Glomerular endothelial cell (primary cell): Measurements from ENCODE around the gene FAM13C. TPM values are rescaled to one million over a fixed set of nuclear protein-coding genes. Genes with fewer than 3 reads are reported as not detected.

ENCODE experiments used
- DNase-seq: peaks from one replicate; pipeline ENCODE4 v3.0.0-alpha.2; 2011; ENCODE audit warnings: low read depth, low spot score; ENCODE audit errors: extremely low read depth
- total RNA-seq: library from RNA; depleted of rRNA; stranded (reverse); fragments of >200 nt; gene quantifications from 2 replicates; pipeline ENCODE4 v1.2.3, GENCODE V29; 2015

The FAM13C gene
- total RNA-seq, 1 donor from 2014 or later, result 6.5 TPM

GRCh38 chr10:59320355-59320754 lies 42.0 kb downstream of the FAM13C start:
- DNase-seq, result no peak

GRCh38 chr10:59319854-59320253 lies 42.5 kb downstream of the FAM13C start:
- no peak for DNase-seq

- no peak for DNase-seq
These were observed 45.3 kb downstream of the FAM13C start for GRCh38 chr10:59317066-59317465.

DNA sequence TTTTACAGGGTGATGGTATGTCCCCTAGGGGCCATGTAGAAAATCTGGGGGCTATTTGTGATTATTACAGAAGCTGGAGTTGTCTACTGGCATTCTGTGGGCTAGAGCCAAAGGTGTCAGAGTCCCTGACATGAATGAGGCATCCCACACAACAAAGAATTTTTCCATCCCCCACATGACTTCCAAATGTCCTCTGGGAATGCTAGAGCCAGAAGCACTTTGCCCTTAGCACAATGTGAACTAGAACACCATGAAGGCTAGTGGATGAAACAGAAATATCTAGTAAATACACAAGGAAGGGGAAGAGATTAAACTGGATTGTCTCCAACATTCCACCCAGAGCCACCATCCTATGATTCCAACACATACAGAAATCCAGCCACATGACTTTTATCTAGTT lies 46.9 kb downstream of the FAM13C start:
- no peak for DNase-seq

GRCh38 chr10:59314268-59314667 lies 48.1 kb downstream of the FAM13C start:
- no peak for DNase-seq

DNA sequence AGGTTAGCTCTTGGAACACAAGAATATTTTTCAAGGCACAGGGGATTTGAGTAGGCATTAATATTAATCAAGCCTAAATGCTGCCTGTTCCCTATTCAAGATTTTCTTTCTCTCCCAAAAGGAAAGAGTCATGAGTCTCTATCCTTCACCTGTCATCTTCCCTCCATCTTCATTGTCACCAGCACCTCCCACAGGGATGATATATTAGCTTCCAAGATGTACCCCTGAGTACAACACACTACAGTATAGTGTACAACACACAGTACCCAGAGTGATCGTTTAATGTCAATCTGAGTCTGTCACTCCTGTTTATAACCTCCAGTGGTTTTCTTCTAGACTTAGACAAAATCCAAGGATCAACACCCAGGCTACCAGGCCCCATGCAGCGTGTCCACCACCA lies 50.1 kb downstream of the FAM13C start:
- no peak for DNase-seq

GRCh38 chr10:59311025-59311424 lies 51.3 kb downstream of the FAM13C start:
- no peak for DNase-seq

DNA sequence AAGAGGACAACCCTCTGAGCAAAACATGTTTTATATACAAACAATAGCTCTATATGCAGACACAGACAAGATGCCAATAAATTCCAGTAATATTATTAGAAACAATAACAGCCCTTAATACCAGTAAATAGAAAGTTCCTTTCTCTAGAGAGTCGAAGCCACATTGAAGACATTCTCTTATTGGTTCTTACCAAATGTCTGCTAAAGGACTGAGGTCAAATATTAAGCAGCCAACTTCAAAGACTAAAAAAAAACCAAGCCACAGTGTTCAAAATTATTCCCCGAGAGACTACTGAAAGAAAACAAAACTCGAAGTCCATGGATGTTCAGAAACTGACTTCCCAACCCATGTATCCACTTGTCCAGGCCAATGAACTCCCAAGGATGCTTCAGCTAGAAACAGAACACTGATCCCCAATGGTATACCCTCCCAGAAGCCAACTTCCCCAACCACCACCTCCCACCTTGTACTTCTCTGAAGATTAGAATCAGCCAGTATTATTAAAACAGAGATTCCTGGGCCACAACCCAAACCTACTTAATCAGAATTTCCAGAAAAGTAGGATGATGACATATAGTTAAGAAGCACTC lies 51.9 kb downstream of the FAM13C start:
- no peak for DNase-seq

- no peak for DNase-seq
These were observed 57.7 kb downstream of the FAM13C start for GRCh38 chr10:59304521-59305097.

DNA sequence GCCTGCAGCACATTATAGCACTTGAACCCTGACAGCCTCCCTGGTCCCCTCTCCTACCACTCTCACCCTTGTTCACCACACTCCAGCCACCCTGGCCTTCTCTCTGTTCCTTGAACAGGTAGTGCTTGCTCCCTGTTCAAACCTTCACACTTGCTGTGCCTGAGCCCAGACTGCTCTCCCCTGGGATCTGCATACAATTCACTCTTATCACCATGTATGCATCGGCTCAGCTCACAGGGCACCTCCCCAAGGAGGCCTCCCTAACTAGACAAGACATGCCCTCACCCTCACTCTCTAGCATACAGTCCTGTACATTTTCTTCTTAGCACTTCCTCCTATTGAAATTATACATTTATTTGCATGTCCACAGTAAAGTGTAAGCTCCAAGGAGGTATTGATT lies 59.3 kb downstream of the FAM13C start:
- no peak for DNase-seq

DNA sequence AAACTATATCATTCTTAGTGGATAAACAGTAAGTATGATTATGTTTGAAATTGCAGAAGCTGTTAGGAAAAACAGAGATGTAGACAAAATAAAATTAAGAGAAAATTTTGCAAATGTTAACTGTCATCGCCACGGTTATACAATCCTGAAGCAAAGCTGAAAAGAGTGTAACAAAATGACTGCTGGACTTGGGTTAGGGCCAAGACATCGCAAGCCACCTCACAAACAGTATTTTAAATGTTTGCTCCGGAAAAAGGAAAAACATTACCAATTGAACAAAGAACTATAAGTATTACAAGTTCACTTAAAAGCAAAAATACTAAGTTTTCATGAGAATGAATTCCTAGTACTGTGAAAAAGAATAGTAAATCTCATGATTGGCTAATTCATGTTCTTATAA lies 60.0 kb downstream of the FAM13C start:
- DNase-seq, result no peak

GRCh38 chr10:59301067-59301754 lies 61.1 kb downstream of the FAM13C start:
- DNase-seq, result no peak

GRCh38 chr10:59300386-59300785 lies 62.0 kb downstream of the FAM13C start:
- DNase-seq, result no peak

GRCh38 chr10:59299933-59300332 lies 62.4 kb downstream of the FAM13C start:
- DNase-seq, result no peak

DNA sequence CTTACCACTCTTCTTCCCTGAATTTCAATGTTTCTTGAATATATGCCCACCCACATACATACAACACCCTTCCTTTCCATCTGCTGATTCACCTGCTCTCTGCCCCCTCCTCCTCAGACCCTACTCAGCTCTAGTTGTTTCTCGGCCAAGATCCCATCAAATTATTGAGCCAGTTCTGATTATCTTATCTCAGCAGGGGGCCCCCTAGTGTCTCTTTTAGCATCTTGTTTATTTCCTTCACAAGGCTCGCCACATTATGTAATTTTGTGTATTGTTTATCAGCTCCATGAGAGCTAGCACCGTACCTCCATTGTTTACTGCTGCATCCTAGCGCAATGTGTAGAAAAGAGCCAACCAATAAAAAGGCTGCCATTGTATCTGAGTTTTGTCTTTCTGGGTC lies 71.9 kb downstream of the FAM13C start:
- no peak for DNase-seq

GRCh38 chr10:59289853-59290252 lies 72.5 kb downstream of the FAM13C start:
- DNase-seq, result no peak

GRCh38 chr10:59287587-59288255 lies 74.6 kb downstream of the FAM13C start:
- no peak for DNase-seq

DNA sequence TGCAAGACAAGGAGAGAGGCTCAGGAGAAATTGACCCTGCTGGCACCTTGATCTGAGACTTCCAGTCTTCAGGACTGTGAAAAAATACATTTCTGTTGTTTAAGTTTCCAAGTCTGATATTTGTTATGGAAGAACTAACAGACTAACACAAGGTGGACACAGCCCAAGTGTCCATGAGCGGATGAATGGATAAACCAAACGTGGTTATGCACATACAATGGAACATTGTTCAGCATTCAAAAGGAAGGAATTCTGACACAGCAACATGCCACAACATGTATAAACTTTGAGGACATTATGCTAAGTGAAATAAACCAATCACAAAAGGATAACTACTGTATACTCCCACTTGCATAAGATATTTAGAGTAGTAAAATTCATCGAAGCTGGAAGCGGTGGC lies 76.5 kb downstream of the FAM13C start:
- no peak for DNase-seq

GRCh38 chr10:59285073-59285472 lies 77.3 kb downstream of the FAM13C start:
- DNase-seq, result no peak

DNA sequence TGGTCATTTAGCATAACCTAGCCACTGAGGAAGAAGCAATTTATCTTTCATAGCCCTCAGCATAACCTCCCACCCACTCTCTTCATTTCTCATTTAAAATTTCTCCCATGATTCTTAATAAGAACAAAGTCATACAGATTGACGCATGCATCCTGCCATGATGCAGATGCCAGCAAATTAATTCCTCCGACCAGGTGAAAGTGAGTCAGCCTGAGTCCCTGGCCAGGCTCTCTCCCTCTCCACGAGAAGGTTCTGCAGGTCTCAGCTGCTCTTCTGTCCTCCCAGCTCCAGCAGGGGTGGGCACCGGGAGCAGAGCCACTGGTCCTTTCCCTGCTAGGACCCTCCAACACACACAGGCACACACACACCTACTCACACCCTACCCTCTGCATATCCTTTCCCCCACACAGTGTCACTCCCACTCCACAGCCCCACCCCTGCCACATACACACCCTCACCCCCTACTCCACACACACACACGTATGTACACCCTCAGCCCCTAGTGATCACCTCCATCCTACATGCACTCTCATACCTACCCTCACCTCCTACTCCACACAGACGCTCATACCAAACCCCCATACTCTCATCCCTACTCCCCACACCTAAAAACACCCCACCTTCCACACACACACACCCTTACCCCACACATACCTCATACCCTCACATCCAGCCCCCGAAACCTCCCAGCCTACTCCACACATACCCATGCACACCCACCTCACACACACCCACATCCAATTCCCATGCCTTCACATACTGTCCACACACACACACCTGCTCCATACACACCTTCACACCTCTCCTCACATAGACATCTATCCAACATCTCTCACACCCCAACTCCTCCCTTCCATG lies 78.0 kb downstream of the FAM13C start:
- no peak for DNase-seq
